Esophagus muscularis mucosa (tissue), 4 donors: ENCODE data around the gene OR11H1. TPM values are rescaled to one million over a fixed set of nuclear protein-coding genes. Genes with fewer than 3 reads are reported as not detected.
A peak's percentile ranks its signal among the peaks of the same experiment; 100 is the strongest.
"Not testable (repeated sequence)": the region's sequence is repeated elsewhere in the genome, so short reads cannot be mapped to it uniquely, and the experiment has no call there.

Source experiments
- DNase-seq: peaks from one replicate; pipeline ENCODE4 v3.0.0-alpha.2; 2017; ENCODE audit errors: extremely low spot score
- H3K27ac ChIP-seq, 4 donors: fragments of 200-600 bp; sonication (generic); replicated peaks in 1 of 4; 1 replicate in 3 of 4; 2 replicates in 1 of 4; pipeline ENCODE4 v1.5.1; 2016 to 2019; ENCODE audit warnings: mild to moderate bottlenecking in 1 of 4
- H3K27me3 ChIP-seq, 4 donors: fragments of 200-600 bp; sonication (generic); one replicate each; pipeline versions ENCODE4 v1.5.1 to v1.6.0; 2016 to 2019
- H3K36me3 ChIP-seq, 4 donors: fragments of 200-600 bp; sonication (generic); one replicate each; pipeline ENCODE4 v1.5.1; 2016 to 2019
- H3K4me1 ChIP-seq, 4 donors: fragments of 200-600 bp; sonication (generic); one replicate each; pipeline ENCODE4 v1.5.1; 2016 to 2019
- H3K4me3 ChIP-seq, 4 donors: fragments of 200-600 bp; sonication (generic); 1 replicate in 2 of 4; 2 replicates in 2 of 4; pipeline ENCODE4 v1.5.1; 2016 to 2019; ENCODE audit warnings: mild to moderate bottlenecking in 4 of 4, moderate library complexity in 1 of 4
- H3K9me3 ChIP-seq, 4 donors: fragments of 200-600 bp; sonication (generic); 1 replicate in 3 of 4; 2 replicates in 1 of 4; pipeline ENCODE4 v1.5.1; 2016 to 2019
- WGBS: methylation state at CpG from one replicate; pipeline ENCODE4 v1.1.5; 2018; 5-methylcytosine and 5-hydroxymethylcytosine counted together
- intact Hi-C: fragments of 100-400 bp; cut with DNase I; formaldehyde crosslinking; loops from one replicate; pipeline ENCODE4 v1.15.1; 2023
- total RNA-seq, 4 donors: library from RNA; depleted of rRNA; stranded (reverse); fragments of >200 nt; gene quantifications; one replicate each; pipeline versions ENCODE4 v1.1.0 to v1.2.1, GENCODE V29; 2016

The OR11H1 gene
- not detected for total RNA-seq

- H3K27ac ChIP-seq, DNase-seq, H3K4me1 ChIP-seq, H3K9me3 ChIP-seq, H3K4me3 ChIP-seq, H3K36me3 ChIP-seq, H3K27me3 ChIP-seq, intact Hi-C loops: not testable (repeated sequence)
- WGBS: no CpG with 5 or more reads among the region's 3 CpGs
Observed at GRCh38 chr22:15527892-15528291, at the start of gene OR11H1. Gene OR11H1, plus strand, starts transcription at chr22:15528192. Its CDS starts 0 bp downstream, at chr22:15528192.

GRCh38 chr22:15509967-15510366, 18.0 kb upstream of the OR11H1 start:
- H3K4me1 ChIP-seq, DNase-seq, H3K4me3 ChIP-seq, H3K27ac ChIP-seq, H3K36me3 ChIP-seq, H3K27me3 ChIP-seq, H3K9me3 ChIP-seq, intact Hi-C loops: not testable (repeated sequence)
- WGBS: 84% methylated on average over 10 of the region's 30 CpGs

- peak; percentile 26 for DNase-seq
- H3K27ac ChIP-seq, H3K9me3 ChIP-seq, H3K4me3 ChIP-seq, H3K4me1 ChIP-seq, intact Hi-C loops, H3K36me3 ChIP-seq, H3K27me3 ChIP-seq: not testable (repeated sequence)
- WGBS: 80% methylated on average over 2 of the region's 9 CpGs
Observed at GRCh38 chr22:15515896-15516295, 12.1 kb upstream of the OR11H1 start.

GRCh38 chr22:15553767-15554166, 25.8 kb downstream of the OR11H1 start:
- H3K9me3 ChIP-seq, H3K27ac ChIP-seq, H3K4me3 ChIP-seq, H3K4me1 ChIP-seq, H3K27me3 ChIP-seq, intact Hi-C loops, H3K36me3 ChIP-seq: not testable (repeated sequence)
- peak; percentile 68 for DNase-seq
- WGBS: 40% methylated on average over 1 of the region's 31 CpGs

GRCh38 chr22:15563461-15563860, 35.5 kb downstream of the OR11H1 start:
- H3K4me3 ChIP-seq, H3K9me3 ChIP-seq, H3K36me3 ChIP-seq, H3K27ac ChIP-seq, DNase-seq, H3K4me1 ChIP-seq, intact Hi-C loops, H3K27me3 ChIP-seq: not testable (repeated sequence)
- 93% methylated on average over 3 of the region's 10 CpGs for WGBS

GRCh38 chr22:15565063-15565462, 37.1 kb downstream of the OR11H1 start:
- H3K9me3 ChIP-seq, H3K4me1 ChIP-seq, H3K27me3 ChIP-seq, H3K4me3 ChIP-seq, intact Hi-C loops, DNase-seq, H3K36me3 ChIP-seq, H3K27ac ChIP-seq: not testable (repeated sequence)

Other genes with a start within 250 kb of the OR11H1 start
- not detected for gene POTEH, start 161.8 kb downstream of the OR11H1 start, total RNA-seq